HCT116 (cell line): ENCODE data around the gene BAIAP2. TPM values are rescaled to one million over a fixed set of nuclear protein-coding genes. Genes with fewer than 3 reads are reported as not detected.

Source experiments
- ATAC-seq: fragments of 200-7000 bp; cut with Tn5 transposase; 2 replicates; pipeline ENCODE4 v1.9.1; 2020; ENCODE audit warnings: mild to moderate bottlenecking, moderate library complexity
- BruUV-seq: library from RNA; stranded (reverse); fragments of 400-500 nt; replicated peaks from 2 replicates; lab custom pipeline; 2021; lab: Mats Ljungman, UMichigan
- CTCF ChIA-PET: fragments of 300-600 bp; sonication (Branson Sonifier 250); formaldehyde crosslinking; loops from one replicate; lab custom pipeline; 2021; ENCODE audit warnings: antibody characterized with exemption; lab: Charles Lee
- POLR2A ChIA-PET: fragments of 300-600, 350-600 bp; sonication (Branson Sonifier 250); formaldehyde crosslinking; loops from one replicate; lab custom pipeline; 2021; ENCODE audit warnings: antibody characterized with exemption; lab: Charles Lee
- RAD21 ChIA-PET, 2 experiments: fragments of 300-600 bp; sonication (Branson Sonifier 250); formaldehyde crosslinking; loops; one replicate each; lab custom pipeline; 2023; ENCODE audit warnings: low total read pairs in 2 of 2; ENCODE audit not compliant: uncharacterized antibody in 2 of 2, unreplicated experiment in 2 of 2, low non-redundant PET in 1 of 2; lab: Charles Lee
- DNase-seq: peaks from one replicate; pipeline ENCODE4 v3.0.0-alpha.2; 2010; ENCODE audit warnings: low read depth, low spot score
- H2AFZ ChIP-seq: fragments of 200-600 bp; shearing (Covaris generic), sonication (generic); 2 replicates; pipeline ENCODE4 v1.6.1; 2017; ENCODE audit warnings: low read depth, mixed run types, mixed read lengths, antibody characterized with exemption, low read length; ENCODE audit not compliant: poor library complexity, severe bottlenecking
- H3K27ac ChIP-seq: 2 replicates; pipeline ENCODE4 v1.5.1; 2012; ENCODE audit warnings: low read depth, low read length
- H3K27me3 ChIP-seq: fragments of 200-600 bp; sonication (generic); 2 replicates; pipeline ENCODE4 v1.6.1; 2016; ENCODE audit warnings: mixed run types, low read length, mixed read lengths; ENCODE audit not compliant: insufficient read depth
- H3K36me3 ChIP-seq, 2 experiments: fragments of 200-500 bp in 1 of 2; fragments of 200-600 bp in 1 of 2; sonication (Bioruptor generic) in 1 of 2; sonication (generic) in 1 of 2; 2 replicates each; pipeline versions ENCODE4 v1.5.1 to v1.6.1; 2014 to 2016; ENCODE audit warnings: low read length in 2 of 2, inconsistent platforms in 1 of 2, mixed read lengths in 1 of 2, mixed run types in 1 of 2; ENCODE audit not compliant: insufficient read depth in 2 of 2, control insufficient read depth in 1 of 2
- H3K4me1 ChIP-seq, 2 experiments: fragments of 200-600 bp in 1 of 2; sonication (generic) in 1 of 2; 2 replicates each; pipeline versions ENCODE4 v1.5.1 to v1.6.1; 2012 to 2017; ENCODE audit warnings: low read length in 2 of 2, inconsistent platforms in 1 of 2, mild to moderate bottlenecking in 1 of 2, mixed read lengths in 1 of 2, mixed run types in 1 of 2, moderate library complexity in 1 of 2; ENCODE audit not compliant: insufficient read depth in 2 of 2, control insufficient read depth in 1 of 2
- H3K4me2 ChIP-seq: fragments of 200-600 bp; sonication (generic); 2 replicates; pipeline ENCODE4 v1.6.1; 2017; ENCODE audit warnings: mixed run types, low read length, mixed read lengths
- H3K4me3 ChIP-seq, 2 experiments: fragments of 200-600 bp in 1 of 2; sonication (generic) in 1 of 2; replicated peaks in 1 of 2; 2 replicates each; pipeline ENCODE4 v1.5.1; 2011 to 2016; ENCODE audit warnings: low read length in 2 of 2, control low read depth in 1 of 2, low read depth in 1 of 2, mild to moderate bottlenecking in 1 of 2, mixed read lengths in 1 of 2, mixed run types in 1 of 2
- H3K79me2 ChIP-seq: fragments of 200-600 bp; sonication (generic); 2 replicates; pipeline ENCODE4 v1.6.1; 2017; ENCODE audit warnings: mild to moderate bottlenecking, mixed run types, low read length, moderate library complexity, mixed read lengths; ENCODE audit not compliant: insufficient read depth
- H3K9ac ChIP-seq: fragments of 200-600 bp; sonication (generic); 2 replicates; pipeline ENCODE4 v1.6.1; 2016; ENCODE audit warnings: low read length, mixed read lengths
- H3K9me2 ChIP-seq: fragments of 200-600 bp; sonication (generic), shearing (Covaris generic); 2 replicates; pipeline ENCODE4 v1.6.1; 2017; ENCODE audit warnings: mixed run types, mild to moderate bottlenecking, moderate library complexity; ENCODE audit not compliant: insufficient read depth
- H3K9me3 ChIP-seq, 2 experiments: fragments of 200-500 bp in 1 of 2; fragments of 200-600 bp in 1 of 2; sonication (Bioruptor generic) in 1 of 2; sonication (generic) in 1 of 2; 2 replicates each; pipeline ENCODE4 v1.6.1; 2014 to 2017; ENCODE audit warnings: low read length in 2 of 2, mixed read lengths in 2 of 2, inconsistent platforms in 1 of 2, low read depth in 1 of 2, mild to moderate bottlenecking in 1 of 2, mixed run types in 1 of 2, moderate library complexity in 1 of 2; ENCODE audit not compliant: control insufficient read depth in 1 of 2, insufficient read depth in 1 of 2
- H4K20me1 ChIP-seq: fragments of 200-600 bp; sonication (generic), shearing (Covaris generic); 2 replicates; pipeline ENCODE4 v1.6.1; 2017; ENCODE audit warnings: mixed run types, mild to moderate bottlenecking, moderate library complexity; ENCODE audit not compliant: insufficient read depth
- ATF3 ChIP-seq: IDR thresholded peaks from 2 replicates; pipeline ENCODE4 v1.6.1; 2012
- CBX3 ChIP-seq: IDR thresholded peaks from 2 replicates; pipeline ENCODE4 v1.6.1; 2012; ENCODE audit warnings: low read depth
- CEBPB ChIP-seq: IDR thresholded peaks from 2 replicates; pipeline ENCODE4 v1.6.1; 2012; ENCODE audit warnings: low read depth
- ELF1 ChIP-seq: IDR thresholded peaks from 2 replicates; pipeline ENCODE4 v1.6.1; 2012; ENCODE audit warnings: low read depth, borderline replicate concordance
- FOSL1 ChIP-seq: IDR thresholded peaks from 2 replicates; pipeline ENCODE4 v1.6.1; 2012; ENCODE audit warnings: low read depth
- POLR2A ChIP-seq: IDR thresholded peaks from 2 replicates; pipeline ENCODE4 v1.7.0; 2011; ENCODE audit warnings: borderline replicate concordance; ENCODE audit not compliant: insufficient read depth, insufficient read length; ENCODE audit errors: extremely low read depth
- POLR2AphosphoS5 ChIP-seq: IDR thresholded peaks from 2 replicates; pipeline ENCODE4 v1.6.1; 2011; ENCODE audit warnings: mild to moderate bottlenecking, low read depth, low read length, moderate library complexity
- RAD21 ChIP-seq: IDR thresholded peaks from 2 replicates; pipeline ENCODE4 v1.6.1; 2012; ENCODE audit warnings: low read depth, mild to moderate bottlenecking
- REST ChIP-seq: IDR thresholded peaks from 2 replicates; pipeline ENCODE4 v1.6.1; 2012; ENCODE audit warnings: low read depth
- SIN3A ChIP-seq: IDR thresholded peaks from 2 replicates; pipeline ENCODE4 v1.6.1; 2012; ENCODE audit warnings: low read depth
- SP1 ChIP-seq: IDR thresholded peaks from 2 replicates; pipeline ENCODE4 v1.6.1; 2012; ENCODE audit warnings: low read depth
- SRF ChIP-seq: IDR thresholded peaks from 2 replicates; pipeline ENCODE4 v1.6.1; 2012; ENCODE audit warnings: low read depth
- YY1 ChIP-seq: IDR thresholded peaks from 2 replicates; pipeline ENCODE4 v1.6.1; 2011; ENCODE audit warnings: low read length, low read depth, moderate library complexity, mild to moderate bottlenecking; ENCODE audit not compliant: insufficient replicate concordance; ENCODE audit errors: extremely low read depth
- ZFX ChIP-seq: fragments of 450-650 bp; IDR thresholded peaks from 2 replicates; pipeline ENCODE4 v1.6.1; 2017
- intact Hi-C: fragments of 100-400 bp; cut with micrococcal nuclease; formaldehyde crosslinking; loops from 2 replicates; pipeline ENCODE4 v1.10.0; 2022
- total RNA-seq: library from RNA; stranded (reverse); gene quantifications from one replicate; pipeline ENCODE4 v1.2.1, GENCODE V29; 2021; ENCODE audit not compliant: unreplicated experiment
- TF ChIP-seq, protein P1 (sequence below): IDR thresholded peaks from 2 replicates; pipeline ENCODE4 v1.6.1; 2011; ENCODE audit warnings: mild to moderate bottlenecking, low read length, moderate library complexity; ENCODE audit not compliant: insufficient replicate concordance; ENCODE audit errors: extremely low read depth

The BAIAP2 gene
- total RNA-seq, 1 experiment from 2014 or later: 105 TPM

DNA sequence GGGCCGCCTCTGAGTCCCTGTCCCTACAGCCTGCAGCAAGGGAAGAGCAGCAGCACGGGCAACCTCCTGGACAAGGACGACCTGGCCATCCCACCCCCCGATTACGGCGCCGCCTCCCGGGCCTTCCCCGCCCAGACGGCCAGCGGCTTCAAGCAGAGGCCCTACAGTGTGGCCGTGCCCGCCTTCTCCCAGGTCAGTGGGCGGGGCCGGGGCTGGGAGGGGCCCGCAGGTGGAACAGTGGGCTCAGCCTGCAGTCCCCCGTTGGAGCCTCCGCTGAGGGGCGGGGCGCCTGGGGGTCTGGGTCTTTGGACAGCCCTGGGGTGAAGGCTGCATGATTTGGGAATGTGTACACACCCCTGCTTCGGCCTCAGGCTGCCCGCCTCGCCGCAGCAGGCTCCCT is 71.8 kb downstream of the BAIAP2 start:
- H2AFZ ChIP-seq: no peak overlapping the region
- no peak overlapping the region for H3K4me3 ChIP-seq
- TF ChIP-seq YY1 (no peak), ELF1 (no peak), ZFX (no peak), SRF (no peak), RAD21 (no peak), SP1 (no peak), SIN3A (no peak), CBX3 (no peak), POLR2AphosphoS5 (no peak), POLR2A (no peak), REST (no peak), CEBPB (no peak), ATF3 (no peak), FOSL1 (no peak)
- TF ChIP-seq, protein P1, sequence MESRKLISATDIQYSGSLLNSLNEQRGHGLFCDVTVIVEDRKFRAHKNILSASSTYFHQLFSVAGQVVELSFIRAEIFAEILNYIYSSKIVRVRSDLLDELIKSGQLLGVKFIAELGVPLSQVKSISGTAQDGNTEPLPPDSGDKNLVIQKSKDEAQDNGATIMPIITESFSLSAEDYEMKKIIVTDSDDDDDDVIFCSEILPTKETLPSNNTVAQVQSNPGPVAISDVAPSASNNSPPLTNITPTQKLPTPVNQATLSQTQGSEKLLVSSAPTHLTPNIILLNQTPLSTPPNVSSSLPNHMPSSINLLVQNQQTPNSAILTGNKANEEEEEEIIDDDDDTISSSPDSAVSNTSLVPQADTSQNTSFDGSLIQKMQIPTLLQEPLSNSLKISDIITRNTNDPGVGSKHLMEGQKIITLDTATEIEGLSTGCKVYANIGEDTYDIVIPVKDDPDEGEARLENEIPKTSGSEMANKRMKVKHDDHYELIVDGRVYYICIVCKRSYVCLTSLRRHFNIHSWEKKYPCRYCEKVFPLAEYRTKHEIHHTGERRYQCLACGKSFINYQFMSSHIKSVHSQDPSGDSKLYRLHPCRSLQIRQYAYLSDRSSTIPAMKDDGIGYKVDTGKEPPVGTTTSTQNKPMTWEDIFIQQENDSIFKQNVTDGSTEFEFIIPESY: no peak
- TF ChIP-seq, all 23 proteins: peak for 0
- ChIA-PET RAD21 (no interaction called here), CTCF (no interaction called here), POLR2A (no interaction called here)
- Histone ChIP-seq H3K27ac (no peak overlapping the region; the same call in 1 of the 2 replicates), H3K4me2 (no peak overlapping the region), H3K36me3 (peaks cover 22 to 51% of the 10 kb centered on the region in 2 experiments; a peak in 3 of 4 replicates), H4K20me1 (no peaks in the 10 kb centered on the region), H3K9me2 (no peaks in the 10 kb centered on the region), H3K4me1 (peaks cover 0 to 5% of the 10 kb centered on the region in 2 experiments; a peak in 2 of 4 replicates), H3K27me3 (no peaks in the 10 kb centered on the region), H3K9ac (no peak overlapping the region), H3K9me3 (no peaks in the 10 kb centered on the region), H3K79me2 (no peaks in the 10 kb centered on the region)
- intact Hi-C loops: no loop called here
- no TSS peak for BruUV-seq
- DNase-seq: no peak
- ATAC-seq: no peak
